H1 (cell line): ENCODE results near the gene GPHA2. TPM values are rescaled to one million over a fixed set of nuclear protein-coding genes. Genes with fewer than 3 reads are reported as not detected.
A peak's percentile ranks its signal among the peaks of the same experiment; 100 is the strongest.

Experiments
- microRNA counts: library from miRNA; unstranded; fragments of <30 nt; microRNA quantifications from one replicate; lab custom pipeline; 2015
- microRNA-seq, 2 experiments: library from miRNA; unstranded; fragments of <30 nt; microRNA quantifications; one replicate each; pipeline versions ENCODE4 to v1.2.0, GENCODE V29; 2016 to 2020; ENCODE audit warnings: borderline microRNAs expressed in 2 of 2, borderline number of aligned reads in 2 of 2, borderline replicate concordance in 1 of 2
- polyA plus RNA-seq, 7 experiments: library from polyadenylated mRNA; depleted of rRNA in 3 of 7; stranded (reverse) in 5 of 7; unstranded in 2 of 7; fragments of >200 nt in 5 of 7; fragments of 200-250 nt in 2 of 7; gene quantifications; 1 replicate in 5 of 7; 2 replicates in 1 of 7; 4 replicates in 1 of 7; pipeline versions ENCODE4 v1.2.1 to v1.2.3, GENCODE V29; 2011 to 2013; ENCODE audit warnings: missing spikeins in 2 of 7, mixed read lengths in 2 of 7
- small RNA-seq: library from polyadenylated mRNA; stranded (forward); fragments of <200 nt; extraction: miRNeasy Mini kit (QIAGEN cat#:217004); gene quantifications from one replicate; pipeline ENCODE3, GENCODE V24; 2013; ENCODE audit not compliant: insufficient read depth
- total RNA-seq: library from RNA; stranded (reverse); fragmentation: NEBNext Ultra II Directional; extraction: Animal tissue kit (Norgen Biotek cat#: 25700); gene quantifications from 2 replicates; pipeline ENCODE4 v1.2.1, GENCODE V29; 2021

The GPHA2 gene
- total and polyA plus RNA-seq, 2 of the 8 experiments (the other 6 are each of a cell fraction or from before 2014, with no cell fraction given), result 0.97 to 4.4 TPM

MicroRNA genes within 50 kb of the gene (microRNA counts, 767-probe panel; counts per million panel counts)
- 879 counts per million, percentile 95 among the panel's probes with 10 or more counts for microRNA hsa-miR-192-5p (lab: Ali Mortazavi, UCI)

Small RNAs within 50 kb of the gene (microRNA-seq; reads per million reads assigned to microRNA genes)
- gene MIR6749 (0 reads per million in 2 experiments), gene MIR6750 (0 reads per million in 2 experiments)

Small RNAs within 50 kb of the gene (small RNA-seq; reads per million reads assigned to genes)
- gene MIR6749, result not detected
- not detected for gene MIR6750

Other genes starting within 250 kb of the GPHA2 start
- 11.4 and 11.5 TPM in 2 replicates for gene NRXN2, start 212.7 kb downstream of the GPHA2 start, total RNA-seq
- 1.3 and 5.7 TPM in 2 replicates for gene NRXN2, start 212.7 kb downstream of the GPHA2 start, polyA plus RNA-seq (2011; rRNA removed)
- 37.9 and 40.6 TPM in 2 replicates for gene RASGRP2, start 191.8 kb downstream of the GPHA2 start, total RNA-seq
- gene RASGRP2, start 191.8 kb downstream of the GPHA2 start, polyA plus RNA-seq (2011; rRNA removed), result 45.7 and 50.4 TPM in 2 replicates
- gene PYGM, start 175.9 kb downstream of the GPHA2 start, total RNA-seq, result 9.6 and 9.7 TPM in 2 replicates
- 10.0 and 15.2 TPM in 2 replicates for gene PYGM, start 175.9 kb downstream of the GPHA2 start, polyA plus RNA-seq (2011; rRNA removed)
- 353 and 365 TPM in 2 replicates for gene SF1, start 157.4 kb downstream of the GPHA2 start, total RNA-seq
- gene SF1, start 157.4 kb downstream of the GPHA2 start, polyA plus RNA-seq (2011; rRNA removed), result 72.7 and 110 TPM in 2 replicates
- gene MAP4K2, start 132.7 kb downstream of the GPHA2 start, total RNA-seq, result 20.7 and 24.0 TPM in 2 replicates
- 20.1 and 25.3 TPM in 2 replicates for gene MAP4K2, start 132.7 kb downstream of the GPHA2 start, polyA plus RNA-seq (2011; rRNA removed)
- gene MEN1, start 125.3 kb downstream of the GPHA2 start, total RNA-seq, result 56.3 and 56.9 TPM in 2 replicates
- 47.2 and 78.5 TPM in 2 replicates for gene MEN1, start 125.3 kb downstream of the GPHA2 start, polyA plus RNA-seq (2011; rRNA removed)
- 10.6 and 12.3 TPM in 2 replicates for gene CDC42BPG, start 91.2 kb downstream of the GPHA2 start, total RNA-seq
- gene CDC42BPG, start 91.2 kb downstream of the GPHA2 start, polyA plus RNA-seq (2011; rRNA removed), result 3.7 and 6.7 TPM in 2 replicates
- gene EHD1, start 57.3 kb downstream of the GPHA2 start, total RNA-seq, result 36.9 and 42.9 TPM in 2 replicates
- 31.5 and 54.0 TPM in 2 replicates for gene EHD1, start 57.3 kb downstream of the GPHA2 start, polyA plus RNA-seq (2011; rRNA removed)
- gene ATG2A, start 18.7 kb downstream of the GPHA2 start, total RNA-seq, result 20.9 and 22.1 TPM in 2 replicates
- gene ATG2A, start 18.7 kb downstream of the GPHA2 start, polyA plus RNA-seq (2011; rRNA removed), result 12.1 and 19.8 TPM in 2 replicates
- gene PPP2R5B, start 11.2 kb downstream of the GPHA2 start, total RNA-seq, result 5.1 and 5.8 TPM in 2 replicates
- gene PPP2R5B, start 11.2 kb downstream of the GPHA2 start, polyA plus RNA-seq (2011; rRNA removed), result 4.9 and 6.3 TPM in 2 replicates
- not detected in 2 replicates for gene MAJIN, start 36.2 kb upstream of the GPHA2 start, total RNA-seq
- gene MAJIN, start 36.2 kb upstream of the GPHA2 start, polyA plus RNA-seq (2011; rRNA removed), result not detected in 2 replicates
- gene BATF2, start 61.1 kb upstream of the GPHA2 start, total RNA-seq, result 1.4 and 2.0 TPM in 2 replicates
- 3.1 and 4.6 TPM in 2 replicates for gene BATF2, start 61.1 kb upstream of the GPHA2 start, polyA plus RNA-seq (2011; rRNA removed)
- gene ARL2, start 78.3 kb upstream of the GPHA2 start, total RNA-seq, result 184 and 186 TPM in 2 replicates
- 535 and 640 TPM in 2 replicates for gene ARL2, start 78.3 kb upstream of the GPHA2 start, polyA plus RNA-seq (2011; rRNA removed)
- 18.3 and 19.6 TPM in 2 replicates for gene SNX15, start 91.5 kb upstream of the GPHA2 start, total RNA-seq
- gene SNX15, start 91.5 kb upstream of the GPHA2 start, polyA plus RNA-seq (2011; rRNA removed), result 13.0 and 20.2 TPM in 2 replicates
- 19.4 and 23.3 TPM in 2 replicates for gene SAC3D1, start 105.3 kb upstream of the GPHA2 start, total RNA-seq
- 25.8 and 41.3 TPM in 2 replicates for gene SAC3D1, start 105.3 kb upstream of the GPHA2 start, polyA plus RNA-seq (2011; rRNA removed)
- gene NAALADL1, start 122.7 kb upstream of the GPHA2 start, total RNA-seq, result 7.5 and 8.1 TPM in 2 replicates
- 9.9 and 12.6 TPM in 2 replicates for gene NAALADL1, start 122.7 kb upstream of the GPHA2 start, polyA plus RNA-seq (2011; rRNA removed)
- 87.0 and 90.0 TPM in 2 replicates for gene CDCA5, start 148.1 kb upstream of the GPHA2 start, total RNA-seq
- 39.2 and 53.7 TPM in 2 replicates for gene CDCA5, start 148.1 kb upstream of the GPHA2 start, polyA plus RNA-seq (2011; rRNA removed)
- 21.4 and 21.5 TPM in 2 replicates for gene ZFPL1, start 148.3 kb upstream of the GPHA2 start, total RNA-seq
- gene ZFPL1, start 148.3 kb upstream of the GPHA2 start, polyA plus RNA-seq (2011; rRNA removed), result 76.8 and 103 TPM in 2 replicates
- 97.4 and 108 TPM in 2 replicates for gene VPS51, start 160.3 kb upstream of the GPHA2 start, total RNA-seq
- gene VPS51, start 160.3 kb upstream of the GPHA2 start, polyA plus RNA-seq (2011; rRNA removed), result 142 and 193 TPM in 2 replicates
- 40.1 and 42.4 TPM in 2 replicates for gene TM7SF2, start 176.0 kb upstream of the GPHA2 start, total RNA-seq
- gene TM7SF2, start 176.0 kb upstream of the GPHA2 start, polyA plus RNA-seq (2011; rRNA removed), result 96.0 and 141 TPM in 2 replicates
- gene ZNHIT2, start 181.8 kb upstream of the GPHA2 start, total RNA-seq, result 13.0 and 14.8 TPM in 2 replicates
- gene ZNHIT2, start 181.8 kb upstream of the GPHA2 start, polyA plus RNA-seq (2011; rRNA removed), result 16.1 and 23.4 TPM in 2 replicates
- 860 and 896 TPM in 2 replicates for gene FAU, start 186.2 kb upstream of the GPHA2 start, total RNA-seq
- gene FAU, start 186.2 kb upstream of the GPHA2 start, polyA plus RNA-seq (2011; rRNA removed), result 826 and 846 TPM in 2 replicates
- 54.0 and 55.3 TPM in 2 replicates for gene MRPL49, start 186.4 kb upstream of the GPHA2 start, total RNA-seq
- 77.8 and 84.8 TPM in 2 replicates for gene MRPL49, start 186.4 kb upstream of the GPHA2 start, polyA plus RNA-seq (2011; rRNA removed)
- 29.4 and 34.0 TPM in 2 replicates for gene SYVN1, start 198.6 kb upstream of the GPHA2 start, total RNA-seq
- gene SYVN1, start 198.6 kb upstream of the GPHA2 start, polyA plus RNA-seq (2011; rRNA removed), result 27.8 and 37.5 TPM in 2 replicates
- not detected in 2 replicates for gene SPDYC, start 234.3 kb upstream of the GPHA2 start, total RNA-seq
- gene SPDYC, start 234.3 kb upstream of the GPHA2 start, polyA plus RNA-seq (2011; rRNA removed), result 0.15 and 0.31 TPM in 2 replicates
- 194 and 200 TPM in 2 replicates for gene CAPN1, start 246.0 kb upstream of the GPHA2 start, total RNA-seq
- 233 and 337 TPM in 2 replicates for gene CAPN1, start 246.0 kb upstream of the GPHA2 start, polyA plus RNA-seq (2011; rRNA removed)